SK-N-SH treated with all-trans-retinoic acid at 6 μM for 48 hours (cell line): ENCODE measurements around the gene GLS.

Experiments
- ARNTL ChIP-seq: fragments of 450-650 bp; formaldehyde crosslinking; IDR thresholded peaks from 2 replicates; pipeline ENCODE4 v1.5.0; 2020; ENCODE audit warnings: low read depth, mild to moderate bottlenecking, moderate library complexity, borderline replicate concordance
- CREB5 ChIP-seq: fragments of 250-450 bp; sonication (Bioruptor Pico); IDR thresholded peaks from 2 replicates; pipeline ENCODE4 v1.5.1; 2020; ENCODE audit warnings: low read depth, mild to moderate bottlenecking, moderate library complexity
- CSDC2 ChIP-seq: fragments of 250-450 bp; sonication (Bioruptor Pico); IDR thresholded peaks from 2 replicates; pipeline ENCODE4 v1.5.0; 2020; ENCODE audit warnings: mild to moderate bottlenecking, moderate library complexity
- GLIS3 ChIP-seq: fragments of 250-450 bp; sonication (Bioruptor Pico); IDR thresholded peaks from 2 replicates; pipeline ENCODE4 v1.5.0; 2020; ENCODE audit warnings: mild to moderate bottlenecking, moderate library complexity
- ISL1 ChIP-seq: fragments of 250-450 bp; sonication (Bioruptor Pico); IDR thresholded peaks from 2 replicates; pipeline ENCODE4 v2.1.2; 2022; ENCODE audit warnings: mild to moderate bottlenecking, moderate library complexity
- OSR1 ChIP-seq: fragments of 250-450 bp; sonication (Bioruptor Pico); IDR thresholded peaks from 2 replicates; pipeline ENCODE4 v1.8.0; 2022; ENCODE audit warnings: moderate library complexity, mild to moderate bottlenecking, inconsistent platforms
- PATZ1 ChIP-seq: fragments of 250-450 bp; sonication (Bioruptor Pico); IDR thresholded peaks from 2 replicates; pipeline ENCODE4 v1.8.0; 2020; ENCODE audit warnings: mild to moderate bottlenecking, moderate library complexity, borderline replicate concordance
- RARB ChIP-seq: fragments of 250-450 bp; sonication (Bioruptor Pico); IDR thresholded peaks from 2 replicates; pipeline ENCODE4 v1.8.0; 2021; ENCODE audit warnings: mild to moderate bottlenecking, moderate library complexity
- TSHZ2 ChIP-seq: fragments of 250-450 bp; sonication (Bioruptor Pico); IDR thresholded peaks from 2 replicates; pipeline ENCODE4 v1.5.0; 2020; ENCODE audit warnings: mild to moderate bottlenecking, moderate library complexity
- ZFP3 ChIP-seq: fragments of 250-450 bp; sonication (Bioruptor Pico); IDR thresholded peaks from 2 replicates; pipeline ENCODE4 v1.5.0; 2020; ENCODE audit warnings: mild to moderate bottlenecking, moderate library complexity
- ZFP30 ChIP-seq: fragments of 450-650 bp; formaldehyde crosslinking; IDR thresholded peaks from 2 replicates; pipeline ENCODE4 v1.5.0; 2022; ENCODE audit warnings: mild to moderate bottlenecking, moderate library complexity
- ZNF565 ChIP-seq: fragments of 450-650 bp; formaldehyde crosslinking; conservative IDR thresholded peaks from 2 replicates; pipeline ENCODE4 v1.5.0; 2020; ENCODE audit warnings: low read depth, mild to moderate bottlenecking, moderate library complexity

GRCh38 chr2:190988910-190989309 is 108.3 kb downstream of the GLS start:
- no peak for TF ChIP-seq OSR1 (CRISPR knock-in tag)
- no peak for TF ChIP-seq GLIS3
- TF ChIP-seq ZFP30 (CRISPR knock-in tag), result no peak
- no peak for TF ChIP-seq PATZ1 (CRISPR knock-in tag)
- TF ChIP-seq ZFP3 (CRISPR knock-in tag), result no peak
- TF ChIP-seq CREB5 (CRISPR knock-in tag), result no peak
- TF ChIP-seq ARNTL (CRISPR knock-in tag), result no peak
- TF ChIP-seq CSDC2, result no peak
- TF ChIP-seq RARB, result no peak
- TF ChIP-seq ZNF565, result no peak
- TF ChIP-seq ISL1 (CRISPR knock-in tag), result no peak
- no peak for TF ChIP-seq TSHZ2 (CRISPR knock-in tag)
